GM06990 (cell line): ENCODE measurements around the gene ACOT8.

ENCODE experiments used
- DNase-seq: peaks from one replicate; pipeline ENCODE4 v3.0.0-alpha.2; 2011; ENCODE audit not compliant: insufficient read length; ENCODE audit errors: extremely low read depth
- H3K27me3 ChIP-seq: replicated peaks from 2 replicates; pipeline ENCODE4 v1.6.0; 2011; ENCODE audit warnings: low read length; ENCODE audit not compliant: control insufficient read depth, insufficient read depth
- H3K36me3 ChIP-seq: 2 replicates; pipeline ENCODE4 v1.5.1; 2011; ENCODE audit warnings: low read length; ENCODE audit not compliant: control insufficient read depth, insufficient read depth
- H3K4me3 ChIP-seq: replicated peaks from 2 replicates; pipeline ENCODE4 v1.5.1; 2011; ENCODE audit warnings: low read depth, mild to moderate bottlenecking, control low read depth, low read length
- CTCF ChIP-seq: IDR thresholded peaks from 2 replicates; pipeline ENCODE4 v1.5.1; 2011; ENCODE audit warnings: low read length, control low read depth, mild to moderate bottlenecking, inconsistent platforms; ENCODE audit not compliant: insufficient read depth, poor library complexity, severe bottlenecking

The ACOT8 gene

GRCh38 chr20:45796337-45797065 is 60.7 kb downstream of the ACOT8 start:
- Histone ChIP-seq H3K36me3 (peaks cover 11% of the 10 kb centered on the region), H3K4me3 (no peak overlapping the region), H3K27me3 (no peaks in the 10 kb centered on the region)
- TF ChIP-seq CTCF = no peak
- DNase-seq = no peak

- Histone ChIP-seq H3K36me3 (peaks cover 6% of the 10 kb centered on the region), H3K4me3 (peak overlapping the region; percentile 91), H3K27me3 (no peaks in the 10 kb centered on the region)
- DNase-seq = no peak
- no peak for TF ChIP-seq CTCF
Observed at GRCh38 chr20:45792317-45793118, 64.7 kb downstream of the ACOT8 start.
